ENCODE results near the gene SLC4A1. TPM values are rescaled to one million over a fixed set of nuclear protein-coding genes. Genes with fewer than 3 reads are reported as not detected.
"Not testable (repeated sequence)": the region's sequence is repeated elsewhere in the genome, so short reads cannot be mapped to it uniquely, and the experiment has no call there.

Gene SLC4A1
- total RNA-seq, 1 donor from 2014 or later = 4.9 TPM

DNA sequence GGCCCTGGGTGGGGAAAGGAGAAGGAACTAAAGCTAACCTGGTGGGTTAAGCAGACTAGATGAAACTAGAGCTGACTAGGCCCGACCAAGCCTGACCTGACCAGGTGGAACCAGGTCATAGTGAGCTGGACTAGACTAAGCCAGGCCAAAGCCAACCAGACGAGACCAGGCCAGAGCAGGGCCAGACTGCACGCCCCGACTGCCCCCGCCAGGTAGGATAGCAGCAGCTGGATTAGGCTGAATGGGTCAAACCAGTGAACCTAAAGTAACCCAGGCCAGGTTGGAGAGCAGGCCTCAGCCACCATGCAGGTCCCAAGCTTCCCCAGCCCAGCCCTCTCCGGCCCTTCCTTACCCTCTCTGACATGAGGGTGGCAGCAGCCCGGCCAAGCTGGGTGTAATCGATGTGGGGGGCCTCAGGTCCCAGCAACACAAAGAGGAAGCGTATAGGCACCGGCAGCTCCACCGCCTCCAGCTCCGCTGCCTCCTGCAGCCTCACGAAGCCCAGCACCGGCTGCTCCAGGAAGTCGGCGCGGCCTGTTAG, 9.1 kb downstream of the SLC4A1 start:
- FAIRE-seq = no peak
- no peak for DNase-seq (ENCODE audit: low spot score in 2 of 2)

DNA sequence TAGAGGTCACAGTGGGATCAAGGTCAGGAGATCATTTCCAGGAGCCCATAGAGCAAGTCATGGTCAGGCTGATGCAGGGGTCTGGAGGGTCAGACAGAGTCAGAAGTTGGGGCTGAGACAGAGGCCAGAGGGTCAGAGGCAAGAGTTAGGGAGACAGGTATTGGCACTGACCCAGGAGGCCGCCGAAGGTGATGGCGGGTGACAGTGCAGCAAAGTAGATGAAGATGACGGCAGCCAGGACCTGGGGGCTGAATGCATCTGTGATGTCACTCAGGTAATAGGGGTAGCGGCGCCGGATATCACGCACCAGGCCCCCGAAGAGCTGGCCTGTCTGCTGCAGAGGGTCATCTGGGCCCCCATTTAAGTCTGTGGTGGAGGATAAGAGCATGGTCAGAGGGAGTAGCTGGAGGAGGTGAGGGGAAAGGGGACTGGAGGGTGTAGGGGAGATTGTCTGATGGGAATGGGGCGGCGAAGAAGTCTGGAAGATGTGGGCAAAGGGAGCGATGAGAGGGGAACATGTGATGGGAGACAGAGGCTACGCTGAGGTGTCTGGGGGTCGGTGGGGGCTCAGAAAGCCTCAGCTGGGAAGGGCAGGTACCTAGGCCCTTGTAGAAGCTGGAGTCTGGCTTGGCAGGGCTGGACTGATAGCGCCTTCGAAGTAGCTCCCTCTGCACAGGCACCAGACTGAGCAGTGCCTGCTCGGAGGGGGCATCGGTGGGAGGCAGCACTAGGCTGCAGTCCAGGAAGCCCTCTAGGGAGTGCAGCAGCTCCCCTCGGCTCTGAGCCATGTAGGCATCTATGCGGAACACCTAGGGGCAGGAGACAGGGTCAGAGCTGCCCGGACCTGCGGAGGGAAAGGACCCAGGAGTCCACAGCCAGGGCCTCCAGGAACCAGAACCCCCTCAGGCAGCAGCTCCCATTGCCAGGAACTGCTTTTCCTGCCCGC, 9.8 kb downstream of the SLC4A1 start:
- DNase-seq (ENCODE audit: low spot score in 2 of 2) (no peak), FAIRE-seq (no peak)

DNA sequence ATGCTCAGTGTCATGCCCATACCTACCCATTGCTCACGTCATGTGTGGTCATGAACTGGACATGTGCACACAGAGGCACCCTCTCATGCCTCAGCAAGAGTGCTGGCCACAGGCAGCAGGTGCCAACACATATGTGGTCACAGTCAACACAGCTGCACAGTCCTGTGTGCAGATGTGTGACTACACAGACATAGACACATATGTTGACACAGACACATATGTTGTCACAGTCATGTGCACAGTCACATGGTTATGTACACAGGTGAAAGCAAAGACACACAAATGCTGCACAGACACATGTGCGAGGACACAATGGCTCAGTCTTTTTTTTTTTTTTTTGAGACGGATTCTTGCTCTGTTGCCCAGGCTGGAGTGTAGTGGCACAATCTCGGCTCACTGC, 11.3 kb downstream of the SLC4A1 start:
- no peak for FAIRE-seq
- no peak for DNase-seq (ENCODE audit: low spot score in 2 of 2)

DNA sequence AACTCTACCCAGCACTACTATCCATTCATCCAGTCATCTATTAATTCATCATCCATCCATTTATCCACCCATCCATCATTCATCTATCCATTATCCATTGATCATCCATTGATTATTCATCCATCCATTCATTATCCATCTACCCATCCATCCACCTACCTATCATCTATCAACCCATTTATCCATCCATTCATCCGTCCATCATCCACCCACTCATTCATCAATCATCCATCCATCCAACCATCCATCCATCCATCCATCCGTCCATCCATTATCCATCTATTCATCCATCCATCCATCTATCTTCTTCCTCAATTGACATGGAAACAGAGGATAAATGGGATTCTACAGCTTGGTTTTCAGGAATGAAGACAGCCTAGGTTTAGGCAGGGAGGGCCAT, 12.0 kb downstream of the SLC4A1 start:
- FAIRE-seq = no peak

DNA sequence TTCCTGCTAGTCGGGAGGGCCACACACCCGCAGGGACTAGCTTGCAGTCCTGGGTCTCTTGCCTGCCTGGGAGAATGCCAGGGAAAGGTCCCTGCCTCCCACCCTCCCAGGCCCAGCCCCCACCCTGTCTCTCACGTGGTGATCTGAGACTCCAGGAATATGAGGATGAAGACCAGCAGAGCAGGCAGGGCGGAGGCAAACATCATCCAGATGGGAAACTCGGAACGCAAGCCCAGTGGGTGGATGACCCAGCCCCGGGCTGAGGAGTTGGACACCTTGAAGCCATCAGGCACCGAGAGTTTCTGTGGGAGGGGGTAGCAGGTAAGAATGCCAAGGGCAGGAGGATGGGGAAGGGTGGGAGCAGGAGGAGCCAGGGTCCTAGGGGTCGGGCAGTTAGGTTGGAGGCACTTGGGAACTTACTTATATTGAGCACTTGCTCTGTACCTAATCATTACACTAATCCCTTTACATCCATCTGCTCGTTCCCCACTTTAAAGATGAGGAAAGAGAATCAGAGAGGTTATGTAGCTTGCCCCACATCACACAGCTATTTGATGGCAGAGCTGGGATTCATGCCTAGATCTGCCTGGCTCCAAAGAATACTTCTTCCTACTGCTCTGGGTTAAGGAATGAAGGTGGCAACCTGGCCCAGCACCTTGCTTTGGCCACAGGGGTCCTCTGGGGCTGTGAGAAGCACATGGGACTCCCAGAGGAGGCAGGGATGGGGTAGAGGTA, 13.4 kb downstream of the SLC4A1 start:
- DNase-seq (ENCODE audit: low spot score in 2 of 2) = no peak
- no peak for FAIRE-seq

More for the DNA sequence above, 12.0 kb downstream of the SLC4A1 start:
- no peak for DNase-seq (ENCODE audit: low spot score in 2 of 2)

DNA sequence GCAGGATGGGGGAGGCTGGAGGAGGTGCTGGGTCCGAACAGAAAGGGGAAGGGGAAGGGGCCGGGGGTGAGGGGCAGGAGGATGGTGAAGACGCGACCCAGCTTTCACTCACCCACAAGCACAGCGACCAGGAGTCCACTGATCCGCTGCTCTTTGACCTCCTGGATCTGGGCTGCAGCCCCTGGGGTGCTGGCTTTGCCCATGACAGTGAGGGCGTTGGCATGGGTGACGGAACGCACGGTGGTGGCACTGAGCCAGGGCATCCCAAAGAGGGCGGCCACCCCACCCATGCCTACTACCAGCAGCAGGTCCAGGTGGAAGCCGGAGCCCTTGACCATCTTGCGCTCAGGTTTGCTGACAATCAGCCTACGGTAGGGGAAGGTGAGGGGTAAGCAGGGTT, 14.9 kb downstream of the SLC4A1 start:
- no peak for DNase-seq (ENCODE audit: low spot score in 2 of 2)
- no peak for FAIRE-seq

DNA sequence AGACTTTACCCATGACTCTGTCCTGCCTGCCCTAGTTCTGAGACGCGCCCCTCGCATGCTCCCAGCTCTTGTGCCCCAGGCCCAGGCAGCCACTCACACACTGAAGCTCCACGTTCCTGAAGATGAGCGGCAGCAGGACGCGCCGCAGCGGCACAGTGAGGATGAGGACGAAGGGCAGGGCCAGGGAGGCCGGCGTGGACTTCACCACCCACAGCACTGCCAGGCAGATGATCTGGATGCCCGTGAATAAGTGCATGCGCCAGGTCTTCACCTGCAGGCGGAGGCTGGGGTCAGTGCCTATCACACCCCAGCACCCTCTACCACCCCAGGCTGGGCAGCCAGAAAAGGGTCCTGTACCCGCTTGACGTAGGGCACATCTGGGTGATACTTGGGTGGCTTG, 16.9 kb downstream of the SLC4A1 start:
- FAIRE-seq = no peak

DNA sequence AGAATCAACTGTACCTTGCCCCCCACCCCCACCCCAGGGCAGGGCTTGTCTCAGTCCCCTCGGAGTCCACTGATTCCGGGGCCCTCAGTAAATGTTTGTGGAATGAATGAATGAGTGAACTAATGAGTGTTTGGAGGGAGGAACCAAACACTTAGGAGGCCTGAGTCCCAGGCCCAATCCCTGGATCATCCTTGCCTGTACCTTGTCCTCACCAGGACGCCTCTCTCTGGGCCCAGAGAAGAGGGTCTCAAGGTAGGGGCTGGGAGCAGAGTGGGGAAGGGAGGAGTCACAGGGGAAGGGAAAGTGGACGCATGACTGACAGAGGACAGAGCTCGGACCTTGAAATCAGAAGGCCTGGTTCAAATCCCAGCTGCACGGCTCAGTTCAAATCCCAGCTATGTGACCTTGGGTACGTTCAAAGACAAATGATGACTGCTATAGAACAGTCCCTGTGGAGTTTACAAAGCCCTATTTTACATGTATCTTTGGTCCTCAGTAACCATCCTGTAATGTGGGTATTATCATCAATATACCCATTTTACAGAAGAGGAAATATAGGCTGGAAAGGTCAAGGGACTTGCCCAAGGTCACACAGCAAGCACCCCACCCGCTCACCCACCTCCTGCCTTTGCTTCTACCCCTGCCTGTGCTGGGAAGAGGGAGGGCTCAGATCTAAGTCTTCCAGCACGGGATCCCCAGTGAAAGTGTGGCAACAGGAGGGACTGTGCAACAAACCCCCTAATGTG, 18.3 kb downstream of the SLC4A1 start:
- DNase-seq (ENCODE audit: low spot score in 2 of 2) = no peak
- no peak for FAIRE-seq

More for the DNA sequence above, 16.9 kb downstream of the SLC4A1 start:
- DNase-seq (ENCODE audit: low spot score in 2 of 2) = no peak

DNA sequence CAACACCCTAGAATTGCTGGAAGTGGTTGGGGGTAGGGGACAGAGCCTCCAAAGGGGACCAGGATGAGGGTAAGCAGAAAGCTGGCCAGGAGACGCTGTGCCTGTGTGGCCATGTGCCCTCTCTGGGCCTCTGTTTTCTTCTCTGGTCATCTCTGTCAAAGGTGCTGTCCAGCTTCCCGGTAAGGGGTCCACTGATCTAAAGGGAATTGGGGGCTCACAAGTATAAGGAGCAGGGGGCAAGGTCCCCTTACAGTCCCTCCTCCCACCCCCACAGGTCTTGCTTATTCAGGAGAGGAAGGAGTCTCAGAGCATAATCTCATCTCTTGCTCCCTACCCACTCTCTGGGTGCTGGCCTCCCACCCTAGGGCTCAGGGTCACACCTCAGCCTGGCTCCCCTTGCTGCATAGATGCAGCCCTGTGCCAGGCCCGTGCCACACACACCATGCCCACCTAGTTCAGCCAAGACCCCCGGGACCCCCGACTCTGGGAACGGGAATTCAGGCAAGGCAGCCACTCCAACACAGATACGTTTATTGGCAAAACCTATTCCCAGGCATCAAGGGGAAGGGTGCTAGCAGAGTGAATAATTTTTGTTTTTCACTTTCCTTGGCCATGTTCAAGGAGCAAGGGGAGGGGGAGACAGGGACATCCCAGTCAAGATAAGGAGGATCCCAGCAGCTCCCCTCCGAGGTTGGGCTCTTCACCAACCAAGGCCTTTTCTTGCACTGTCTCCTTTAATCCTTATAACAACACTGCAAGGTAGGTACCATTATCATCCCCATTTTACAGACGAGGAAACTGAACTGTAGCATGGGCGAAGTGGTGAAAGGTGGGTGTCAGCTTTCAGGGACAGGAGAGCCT, 19.8 kb downstream of the SLC4A1 start:
- FAIRE-seq = no peak
- no peak for DNase-seq (ENCODE audit: low spot score in 2 of 2)

DNA sequence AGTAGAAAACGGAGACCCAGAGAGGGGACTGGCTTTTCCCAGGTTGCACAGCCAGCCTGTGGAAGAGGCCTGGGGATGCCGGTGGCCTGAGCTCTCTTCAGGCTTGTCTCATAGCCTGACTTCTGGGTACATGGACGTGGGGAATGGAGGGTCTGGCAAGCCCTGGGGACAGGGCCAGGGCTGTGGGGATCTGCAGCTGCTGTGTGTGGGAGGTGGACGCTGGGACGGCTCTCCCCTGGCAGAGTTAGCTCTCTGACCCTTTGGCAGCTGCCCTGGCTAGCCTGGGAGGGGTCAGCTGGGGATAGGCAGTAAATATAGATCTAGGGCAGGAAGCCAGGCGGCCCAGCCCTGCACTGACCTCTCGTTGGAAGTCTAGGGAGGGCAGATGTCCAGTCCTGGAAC, 20.5 kb downstream of the SLC4A1 start:
- FAIRE-seq = no peak
- no peak for DNase-seq (ENCODE audit: low spot score in 2 of 2)

DNA sequence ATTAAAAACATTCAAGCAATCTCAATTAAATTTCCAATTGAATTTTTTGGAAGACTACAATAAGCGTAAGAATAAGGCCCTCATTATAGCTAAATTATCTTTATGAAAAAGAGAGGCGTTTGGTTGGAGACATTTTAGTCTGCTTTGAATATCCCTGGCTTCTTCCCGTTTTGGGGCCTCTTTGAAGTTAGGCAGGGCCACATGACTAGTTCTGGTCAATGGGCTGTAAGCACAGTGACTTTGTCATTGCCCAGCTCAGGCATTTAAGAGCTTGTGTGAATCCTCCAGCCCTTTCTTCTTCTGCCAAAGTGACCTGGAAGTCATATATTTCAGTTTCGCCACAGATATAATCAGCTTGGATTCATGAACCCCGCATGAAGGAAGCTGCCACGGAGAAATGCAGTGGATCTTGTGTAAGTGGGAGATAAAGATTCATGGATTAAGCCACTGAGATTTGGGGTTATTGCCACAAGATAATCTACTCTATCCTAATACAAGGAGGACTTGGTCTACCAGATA, 26.8 kb downstream of the SLC4A1 start:
- FAIRE-seq (no peak), DNase-seq (ENCODE audit: low spot score in 2 of 2) (no peak)

DNA sequence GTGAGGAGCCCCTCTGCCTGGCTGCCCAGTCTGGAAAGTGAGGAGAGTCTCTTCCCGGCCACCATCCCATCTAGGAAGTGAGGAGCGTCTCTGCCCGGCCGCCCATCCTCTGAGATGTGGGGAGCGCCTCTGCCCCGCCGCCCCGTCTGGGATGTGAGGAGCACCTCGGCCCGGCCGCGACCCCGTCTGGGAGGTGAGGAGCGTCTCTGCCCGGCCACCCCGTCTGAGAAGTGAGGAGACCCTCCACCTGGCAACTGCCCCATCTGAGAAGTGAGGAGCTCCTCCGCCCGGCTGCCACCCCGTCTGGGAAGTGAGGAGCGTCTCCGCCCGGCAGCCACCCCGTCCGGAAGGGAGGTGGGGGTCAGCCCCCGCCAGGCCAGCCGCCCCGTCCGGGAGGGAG, 30.0 kb downstream of the SLC4A1 start:
- not testable (repeated sequence) for FAIRE-seq; DNase-seq (ENCODE audit: low spot score in 2 of 2)

DNA sequence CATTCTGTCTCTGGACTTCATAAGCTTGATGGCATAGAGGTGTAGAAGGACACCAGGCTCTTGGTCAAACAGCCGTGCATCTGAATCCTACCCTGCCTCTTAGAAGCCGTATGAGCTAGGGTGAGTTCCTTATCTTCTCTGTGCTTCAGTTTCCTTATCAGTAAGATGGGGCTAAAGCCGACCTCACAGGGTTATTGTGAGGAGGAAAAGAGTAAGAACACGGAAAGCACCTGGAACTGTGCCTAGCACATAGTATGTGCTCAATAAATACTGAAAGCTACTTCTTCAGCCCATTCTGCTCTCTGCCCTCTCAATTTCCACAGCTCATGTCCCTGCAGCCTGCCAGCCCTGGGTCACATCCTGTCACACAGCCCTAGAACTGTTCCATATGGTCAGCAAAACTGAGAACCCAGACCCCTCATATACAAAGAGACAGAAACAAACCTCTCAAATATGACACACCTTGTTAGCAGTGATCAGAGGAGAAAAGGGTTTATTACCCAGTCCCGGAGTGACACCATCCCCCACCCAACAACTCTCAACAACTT, 31.4 kb downstream of the SLC4A1 start:
- DNase-seq (ENCODE audit: low spot score in 2 of 2) (no peak), FAIRE-seq (no peak)

DNA sequence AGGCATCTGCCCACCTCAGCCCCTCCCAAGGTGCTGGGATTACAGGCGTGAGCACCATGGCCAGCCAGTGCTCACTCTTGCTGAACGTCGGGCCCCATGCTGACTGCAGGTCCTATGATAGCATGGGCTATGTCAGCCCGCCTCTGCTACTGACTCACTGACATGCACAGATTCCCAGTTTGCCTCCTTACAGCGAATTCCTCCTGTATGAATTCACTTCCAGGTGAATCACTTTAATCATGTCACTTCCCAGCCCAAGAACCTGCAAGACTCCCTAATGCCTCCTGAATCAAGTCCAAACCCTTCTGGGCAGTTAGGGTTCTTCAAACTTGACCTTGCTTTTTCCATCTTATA, 32.4 kb downstream of the SLC4A1 start:
- FAIRE-seq = no peak
- DNase-seq (ENCODE audit: low spot score in 2 of 2) = no peak

DNA sequence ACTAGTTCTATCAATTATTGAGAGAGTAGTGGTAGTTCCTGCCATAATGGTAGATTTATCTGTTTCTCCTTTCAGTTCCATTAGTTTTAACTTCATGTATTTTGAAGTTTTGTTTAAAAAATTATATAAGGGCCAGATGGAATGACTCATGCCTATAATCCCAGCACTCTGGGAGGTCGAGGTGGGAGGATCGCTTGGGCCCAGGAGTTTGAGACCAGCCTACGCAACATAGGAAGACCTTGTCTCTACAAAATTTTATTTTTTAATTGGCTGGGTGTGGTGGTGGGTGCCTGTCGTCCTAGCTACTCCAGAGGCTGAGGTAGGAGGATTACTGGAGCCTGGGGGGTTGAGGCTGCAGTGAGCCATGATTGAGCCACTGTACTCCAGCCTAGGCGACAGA, 34.4 kb downstream of the SLC4A1 start:
- DNase-seq (ENCODE audit: low spot score in 2 of 2) (no peak), FAIRE-seq (no peak)

DNA sequence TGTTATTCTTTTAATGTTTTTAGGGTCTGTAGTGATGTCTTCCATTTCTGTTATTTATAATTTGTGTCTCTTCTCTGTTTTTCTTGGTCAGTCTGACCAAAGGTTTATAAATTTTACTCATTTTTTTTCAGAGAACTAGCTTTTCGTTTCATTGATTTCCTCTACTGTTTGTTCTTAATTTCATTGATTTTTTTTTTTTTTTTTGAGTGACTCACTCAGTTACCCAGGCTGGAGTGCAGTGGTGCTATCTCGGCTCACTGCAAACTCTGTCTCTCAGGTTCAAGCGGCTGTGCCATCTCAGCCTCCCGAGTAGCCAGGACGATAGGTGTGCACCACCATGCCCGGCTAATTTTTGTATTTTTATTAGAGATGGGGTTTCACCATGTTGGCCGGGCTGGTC, 35.9 kb downstream of the SLC4A1 start:
- DNase-seq (ENCODE audit: low spot score in 2 of 2) (no peak), FAIRE-seq (no peak)

DNA sequence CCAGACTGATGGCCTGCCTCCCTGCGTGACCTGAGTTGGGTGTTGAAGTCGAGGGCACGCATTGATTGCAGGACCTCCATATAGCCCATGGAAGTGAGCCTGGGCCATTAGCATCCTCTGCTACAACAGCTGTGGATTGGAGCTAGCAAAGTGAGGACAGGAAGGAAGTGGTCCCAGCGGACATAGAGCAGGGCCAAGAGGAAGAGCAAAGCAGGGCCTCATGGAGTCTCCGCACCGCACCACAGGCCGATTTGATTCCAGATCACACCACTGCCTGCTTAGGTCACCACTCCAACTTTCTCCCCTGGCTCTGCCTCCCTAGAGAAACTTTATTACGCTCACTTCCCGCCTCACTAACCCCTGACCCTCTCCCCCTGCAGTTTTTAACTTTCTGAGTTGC, 37.8 kb downstream of the SLC4A1 start:
- FAIRE-seq = no peak

DNA sequence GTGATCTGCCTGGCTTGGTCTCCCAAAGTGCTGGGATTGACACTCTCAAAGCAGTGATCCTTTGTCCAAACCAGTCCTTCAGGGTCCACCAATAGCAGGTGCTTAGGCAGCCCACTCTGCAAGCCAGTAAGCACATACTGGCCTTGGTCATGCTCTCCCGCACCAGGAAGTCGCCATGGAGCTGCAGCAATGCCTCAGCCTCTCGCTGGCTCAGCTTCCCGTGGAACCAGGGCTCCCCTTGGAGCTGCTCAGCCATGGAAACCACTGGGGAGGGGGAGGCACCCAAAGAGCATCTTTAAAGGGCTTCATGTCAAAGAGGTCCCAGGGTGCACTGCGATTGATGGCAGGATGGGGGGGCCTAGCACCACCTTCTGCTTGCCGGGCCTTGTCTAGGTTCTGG, 38.8 kb downstream of the SLC4A1 start:
- FAIRE-seq (no peak), DNase-seq (ENCODE audit: low spot score in 2 of 2) (no peak)

More for the DNA sequence above, 37.8 kb downstream of the SLC4A1 start:
- no peak for DNase-seq (ENCODE audit: low spot score in 2 of 2)

DNA sequence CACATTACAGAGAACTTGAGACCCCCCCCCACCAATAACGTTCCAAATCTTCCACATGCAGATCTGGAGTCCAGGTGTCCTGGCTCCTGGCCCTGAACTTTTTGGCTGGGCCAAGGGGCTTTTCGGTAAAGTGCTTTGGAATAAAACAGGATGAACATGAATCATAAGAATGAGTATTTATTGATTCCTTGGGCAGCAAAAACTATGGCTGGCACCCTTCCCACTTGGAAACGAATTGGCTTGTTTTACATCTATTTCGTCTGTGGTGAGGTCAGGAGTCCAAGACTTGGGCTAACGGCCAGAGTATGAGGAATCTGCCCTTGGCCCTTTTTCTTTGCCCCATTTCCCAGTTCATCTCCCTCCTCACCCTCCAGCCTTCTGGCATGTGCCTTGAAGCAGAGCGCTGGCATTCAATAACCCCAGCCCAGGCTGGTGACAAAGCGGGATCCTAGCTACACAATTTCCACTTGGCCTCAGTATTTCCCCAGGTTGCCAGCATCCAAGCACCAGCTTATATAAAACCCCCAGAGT, 44.3 kb downstream of the SLC4A1 start:
- no peak for FAIRE-seq
- DNase-seq (ENCODE audit: low spot score in 2 of 2) = no peak
